GM18951 (cell line): ENCODE measurements around the gene SRP9.
"Not testable (repeated sequence)": the region's sequence is repeated elsewhere in the genome, so short reads cannot be mapped to it uniquely, and the experiment has no call there.

Source experiments
- POLR2A ChIP-seq: IDR thresholded peaks from 4 replicates; pipeline ENCODE4 v1.6.1; 2011; ENCODE audit warnings: mild to moderate bottlenecking; ENCODE audit not compliant: insufficient read length, insufficient read depth; ENCODE audit errors: extremely low read depth
- in situ Hi-C: fragments of 300-500 bp; cut with MboI; formaldehyde crosslinking; loops from one replicate; pipeline ENCODE4 v1.12.0; 2022; ENCODE audit warnings: low sequenced_read_pairs, mixed read lengths, inconsistent platforms; ENCODE audit not compliant: unreplicated experiment

The SRP9 gene

DNA sequence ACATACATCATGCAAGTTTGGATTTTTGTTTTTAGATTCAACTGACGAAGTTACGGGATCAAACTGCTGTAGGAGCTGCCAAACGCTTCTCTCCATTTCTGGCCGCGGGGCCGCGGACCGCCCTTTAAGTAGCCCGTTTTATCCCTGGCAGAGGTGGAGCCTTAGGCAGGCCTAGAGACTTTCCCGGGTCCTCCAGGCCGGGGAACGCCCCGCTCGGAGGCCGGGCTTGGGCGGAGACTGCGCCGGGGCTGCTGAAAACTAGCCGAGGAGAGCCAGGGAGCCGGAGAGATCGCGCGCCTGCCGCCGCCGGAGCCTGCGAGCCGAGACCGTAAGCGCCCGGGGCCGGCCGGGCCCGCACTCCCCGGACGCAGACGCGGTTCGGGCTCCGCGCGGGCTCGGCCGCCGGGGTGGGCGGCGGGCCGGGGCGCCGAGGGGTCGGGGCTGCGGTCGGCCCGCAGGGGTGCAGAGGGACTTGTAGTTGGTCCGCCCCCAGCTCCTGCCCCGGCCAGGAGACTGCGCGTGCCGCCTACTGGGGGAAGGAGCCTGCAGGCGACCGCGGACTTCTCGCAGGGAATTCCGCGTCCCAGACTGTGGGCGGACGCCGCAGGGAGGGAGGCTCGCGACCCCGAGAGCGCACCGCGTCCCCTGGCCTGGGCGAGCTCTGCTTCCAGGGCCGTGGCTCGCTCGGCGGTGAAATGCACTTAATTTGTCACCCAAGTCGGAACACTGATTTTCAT is 32.4 kb downstream of the SRP9 start, which contains the start of gene EPHX1:
Gene EPHX1, plus strand, starts transcription at position 283 of the 737 bp plus-strand sequence. CDS start 18,606 bp downstream, outside the sequence.
- in situ Hi-C loops = no loop called here
- peak; percentile 74 for TF ChIP-seq POLR2A

DNA sequence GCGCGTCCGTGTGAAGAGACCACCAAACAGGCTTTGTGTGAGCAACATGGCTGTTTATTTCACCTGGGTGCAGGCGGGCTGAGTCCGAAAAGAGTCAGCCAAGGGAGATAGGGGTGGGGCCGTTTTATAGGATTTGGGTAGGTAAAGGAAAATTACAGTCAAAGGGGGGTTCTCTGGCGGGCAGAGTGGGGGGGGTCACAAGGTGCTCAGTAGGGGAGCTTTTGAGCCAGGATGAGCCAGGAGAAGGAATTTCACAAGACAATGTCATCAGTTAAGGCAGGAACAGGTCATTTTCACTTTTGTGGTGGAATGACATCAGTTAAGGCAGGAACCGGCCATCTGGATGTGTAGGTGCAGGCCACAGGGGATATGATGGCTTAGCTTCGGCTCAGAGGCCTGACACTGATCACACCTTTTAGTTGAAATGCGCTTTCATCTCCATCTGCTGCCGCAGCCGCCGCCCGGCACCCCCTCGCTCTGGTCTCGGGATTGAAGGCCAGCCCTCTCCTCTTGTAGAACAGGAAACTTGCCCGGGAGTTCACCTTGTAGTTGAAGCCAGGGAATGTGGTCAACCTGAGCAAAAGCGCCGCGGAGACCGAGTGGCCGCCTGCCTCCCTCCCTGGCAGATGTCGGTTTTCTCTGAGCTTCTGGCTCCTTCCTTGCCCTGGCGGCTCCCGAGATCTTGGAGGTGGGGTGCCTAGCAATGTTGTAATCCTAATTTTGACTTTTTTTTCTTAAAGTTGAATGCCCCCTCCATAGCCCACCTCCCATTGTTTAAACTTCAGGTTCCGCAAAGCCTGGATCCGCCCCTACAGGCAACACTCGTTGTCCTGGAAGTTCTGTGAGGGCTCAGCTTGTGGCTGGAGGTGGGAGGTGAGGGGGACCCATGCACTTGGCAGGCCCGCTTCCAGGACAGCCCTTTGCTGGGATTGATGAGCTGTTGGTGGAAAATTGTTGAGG is 33.2 kb downstream of the SRP9 start:
- in situ Hi-C loops = not testable (repeated sequence)

DNA sequence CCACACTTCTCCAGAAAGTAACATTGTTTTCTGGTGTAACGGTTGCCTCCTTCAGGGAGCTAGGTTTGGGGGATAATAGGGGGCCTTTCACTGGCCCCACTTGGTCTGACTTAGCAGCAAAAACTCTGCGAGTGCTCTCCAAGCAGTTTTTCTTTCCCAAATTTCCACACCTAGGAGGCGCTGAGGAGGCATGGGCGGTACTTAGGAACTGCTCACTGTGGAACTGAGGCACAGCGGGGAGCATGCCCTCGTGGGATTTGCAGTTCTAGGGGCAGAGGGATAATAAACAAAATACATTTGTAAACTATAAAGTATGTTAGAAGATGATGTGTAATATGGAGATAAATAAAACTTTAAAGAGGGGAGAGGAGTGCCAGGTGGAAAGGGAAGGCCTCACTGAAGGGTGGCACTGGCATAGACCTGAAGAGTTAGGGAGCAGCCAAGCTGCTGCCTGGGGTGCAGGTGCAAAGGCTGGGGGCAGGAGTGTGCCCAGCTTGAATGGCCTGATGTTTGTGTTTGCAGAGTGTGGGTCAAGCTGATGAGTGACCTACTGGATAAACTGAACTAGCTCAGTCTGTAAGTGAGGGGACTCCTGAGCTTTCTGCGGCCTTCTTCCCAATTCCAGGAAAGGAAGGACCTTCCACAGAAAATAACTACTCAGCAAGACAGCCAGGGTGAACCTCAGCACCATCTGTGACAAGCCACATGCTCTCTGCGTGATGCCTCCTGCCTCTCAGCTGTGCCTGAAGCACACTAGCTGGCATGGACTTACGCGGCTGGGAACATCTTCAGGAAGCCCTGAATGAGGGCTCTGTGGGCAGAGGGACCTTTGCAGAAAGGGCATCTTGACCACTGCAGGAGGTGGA is 34.2 kb downstream of the SRP9 start:
- TF ChIP-seq POLR2A = no peak
- in situ Hi-C loops = no loop called here

- in situ Hi-C loops = no loop called here
- no peak for TF ChIP-seq POLR2A
These were observed 35.0 kb downstream of the SRP9 start for GRCh38 chr1:225812488-225813213.

GRCh38 chr1:225813214-225813964 is 35.8 kb downstream of the SRP9 start:
- in situ Hi-C loops = no loop called here
- no peak for TF ChIP-seq POLR2A

GRCh38 chr1:225814381-225814780 is 36.8 kb downstream of the SRP9 start:
- in situ Hi-C loops = no loop called here

GRCh38 chr1:225815090-225815489 is 37.5 kb downstream of the SRP9 start:
- in situ Hi-C loops = not testable (repeated sequence)

More at GRCh38 chr1:225814381-225814780, 36.8 kb downstream of the SRP9 start:
- no peak for TF ChIP-seq POLR2A

DNA sequence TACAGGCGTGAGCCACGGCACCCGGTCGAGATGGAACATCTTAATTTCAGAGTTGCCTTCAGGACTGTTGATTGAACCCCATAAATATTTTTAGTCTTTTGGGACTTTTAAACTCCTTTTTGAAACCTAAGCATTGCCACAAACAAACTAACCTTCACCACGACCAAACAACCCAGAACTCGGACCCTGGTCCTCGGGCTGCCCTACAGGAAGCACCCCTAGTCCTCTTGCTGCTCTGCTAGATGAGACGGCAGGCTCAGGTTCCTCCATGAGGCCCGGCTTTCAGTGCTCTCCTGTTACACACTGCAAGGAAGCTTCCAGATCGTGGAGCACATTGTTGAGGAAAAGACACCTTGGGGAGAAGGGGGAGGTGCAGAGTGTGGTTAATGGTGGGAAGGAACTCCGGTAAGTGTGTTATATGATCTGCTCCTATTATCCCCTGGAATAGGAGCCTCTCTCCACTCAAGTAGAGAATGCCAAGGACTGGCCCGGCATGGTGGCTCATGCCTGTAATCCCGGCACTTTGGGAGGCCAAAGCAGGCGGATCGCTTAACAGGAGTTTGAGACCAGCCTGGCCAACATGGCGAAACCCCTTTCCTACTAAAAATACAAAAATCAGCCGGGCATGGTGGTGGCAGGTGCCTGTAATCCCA is 38.0 kb downstream of the SRP9 start:
- no peak for TF ChIP-seq POLR2A
- in situ Hi-C loops = no loop called here

GRCh38 chr1:225816643-225817538 is 39.3 kb downstream of the SRP9 start:
- in situ Hi-C loops = no loop called here

GRCh38 chr1:225817611-225818061 is 40.0 kb downstream of the SRP9 start:
- TF ChIP-seq POLR2A = no peak
- in situ Hi-C loops = no loop called here

More at GRCh38 chr1:225816643-225817538, 39.3 kb downstream of the SRP9 start:
- TF ChIP-seq POLR2A = no peak
